A673 (cell line): ENCODE measurements around the gene PELI3. TPM values are rescaled to one million over a fixed set of nuclear protein-coding genes. Genes with fewer than 3 reads are reported as not detected.
A peak's percentile ranks its signal among the peaks of the same experiment; 100 is the strongest.

Experiments
- BruUV-seq: library from RNA; stranded (reverse); fragments of 400-500 nt; replicated peaks from 2 replicates; lab custom pipeline; 2021; lab: Mats Ljungman, UMichigan
- CTCF ChIA-PET: fragments of 300-600 bp; sonication (Branson Sonifier 250); formaldehyde crosslinking; loops from one replicate; lab custom pipeline; 2022; ENCODE audit warnings: antibody characterized with exemption; lab: Charles Lee
- POLR2A ChIA-PET: fragments of 300-600 bp; sonication (Branson Sonifier 250); formaldehyde crosslinking; loops from one replicate; lab custom pipeline; 2022; ENCODE audit warnings: antibody characterized with exemption; ENCODE audit not compliant: low non-redundant PET; lab: Charles Lee
- DNase-seq: peaks from one replicate; pipeline ENCODE4 v3.0.0-alpha.2; 2015; ENCODE audit warnings: low spot score
- H3K27ac ChIP-seq: fragments of 200-600 bp; sonication (generic); 2 replicates; pipeline ENCODE4 v1.5.1; 2016; ENCODE audit warnings: mixed run types, low read depth, mild to moderate bottlenecking, mixed read lengths, antibody characterized with exemption, low read length; ENCODE audit not compliant: poor library complexity, severe bottlenecking
- H3K27me3 ChIP-seq: fragments of 200-600 bp; sonication (generic); replicated peaks from 2 replicates; pipeline ENCODE4 v1.6.1; 2017; ENCODE audit warnings: mixed run types, low read depth, mild to moderate bottlenecking, mixed read lengths, antibody characterized with exemption, low read length; ENCODE audit not compliant: insufficient read depth, poor library complexity
- H3K36me3 ChIP-seq: fragments of 200-600 bp; sonication (generic); 2 replicates; pipeline ENCODE4 v1.6.1; 2016; ENCODE audit warnings: mixed run types, mild to moderate bottlenecking, mixed read lengths, antibody characterized with exemption, low read length; ENCODE audit not compliant: insufficient read depth, poor library complexity, severe bottlenecking
- H3K4me1 ChIP-seq: fragments of 200-600 bp; sonication (generic); 2 replicates; pipeline ENCODE4 v1.6.1; 2017; ENCODE audit warnings: mixed run types, mild to moderate bottlenecking, mixed read lengths, antibody characterized with exemption, low read length; ENCODE audit not compliant: insufficient read depth, poor library complexity, severe bottlenecking
- H3K4me3 ChIP-seq: fragments of 200-600 bp; sonication (generic); 2 replicates; pipeline ENCODE4 v1.5.1; 2016; ENCODE audit warnings: low read depth, mixed run types, mild to moderate bottlenecking, mixed read lengths, low read length; ENCODE audit not compliant: poor library complexity, severe bottlenecking
- H3K9me3 ChIP-seq: fragments of 200-600 bp; sonication (generic); 2 replicates; pipeline ENCODE4 v1.6.1; 2016; ENCODE audit warnings: mixed run types, low read depth, mild to moderate bottlenecking, mixed read lengths, antibody characterized with exemption, low read length; ENCODE audit not compliant: poor library complexity, severe bottlenecking
- EZH2 ChIP-seq: fragments of 200-600 bp; sonication (generic); IDR thresholded peaks from 2 replicates; pipeline ENCODE4 v1.6.1; 2017; ENCODE audit warnings: borderline replicate concordance, low read depth, mild to moderate bottlenecking, mixed read lengths, antibody characterized with exemption, low read length; ENCODE audit not compliant: poor library complexity, severe bottlenecking
- intact Hi-C: fragments of 100-400 bp; cut with micrococcal nuclease; formaldehyde crosslinking; loops from one replicate; pipeline ENCODE4 v1.10.0; 2022; ENCODE audit not compliant: unreplicated experiment
- total RNA-seq: library from RNA; stranded (reverse); gene quantifications from 2 replicates; pipeline ENCODE4 v1.2.3, GENCODE V29; 2021
- TF ChIP-seq, protein P1 (sequence below): fragments of 300-800, 200-600 bp; sonication (generic); conservative IDR thresholded peaks from 2 replicates; pipeline ENCODE4 v1.5.1; 2017; ENCODE audit warnings: low read depth, mild to moderate bottlenecking, antibody characterized with exemption, low read length, moderate library complexity, mixed read lengths

PELI3 gene
- total RNA-seq, 1 experiment from 2014 or later = 15.4 TPM

DNA sequence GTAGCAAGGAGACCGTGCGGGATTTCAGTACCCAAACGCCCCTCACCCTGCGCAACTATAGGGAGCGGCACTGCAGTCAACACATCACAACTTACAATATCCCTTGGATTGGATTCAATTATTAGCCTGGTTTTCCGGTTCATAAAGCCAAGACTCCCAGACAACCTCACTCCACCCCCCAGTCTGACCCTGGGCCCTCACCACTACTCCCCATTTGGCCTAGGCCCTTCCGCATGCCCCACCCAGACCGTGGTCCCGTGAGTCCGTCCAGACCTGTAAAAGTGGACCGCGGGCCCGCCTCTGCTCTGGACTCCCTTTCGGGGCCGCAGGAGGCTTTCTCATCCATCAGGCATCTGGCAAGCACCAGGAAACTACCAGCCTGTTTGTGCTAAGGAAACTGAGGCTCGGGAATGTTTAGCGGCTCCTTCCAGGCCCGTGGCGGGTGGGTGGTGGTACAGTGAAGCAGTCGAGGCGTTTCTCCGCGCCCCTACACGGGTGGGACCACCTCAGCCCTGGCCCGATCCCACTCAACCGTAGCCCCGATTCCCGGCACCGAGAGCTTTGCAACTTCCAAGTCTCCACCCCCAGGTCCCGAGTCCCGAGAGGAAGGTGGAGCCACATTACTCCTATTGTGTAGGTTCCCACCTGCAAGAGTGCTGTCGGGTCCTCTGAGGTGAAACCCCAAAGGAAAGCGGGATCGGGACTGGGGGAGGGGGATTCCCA, 12.8 kb downstream of the PELI3 start:
- peak overlapping the region; percentile 91 for H3K27ac ChIP-seq
- peaks cover 4% of the 10 kb centered on the region for H3K36me3 ChIP-seq
- TF ChIP-seq, protein P1, sequence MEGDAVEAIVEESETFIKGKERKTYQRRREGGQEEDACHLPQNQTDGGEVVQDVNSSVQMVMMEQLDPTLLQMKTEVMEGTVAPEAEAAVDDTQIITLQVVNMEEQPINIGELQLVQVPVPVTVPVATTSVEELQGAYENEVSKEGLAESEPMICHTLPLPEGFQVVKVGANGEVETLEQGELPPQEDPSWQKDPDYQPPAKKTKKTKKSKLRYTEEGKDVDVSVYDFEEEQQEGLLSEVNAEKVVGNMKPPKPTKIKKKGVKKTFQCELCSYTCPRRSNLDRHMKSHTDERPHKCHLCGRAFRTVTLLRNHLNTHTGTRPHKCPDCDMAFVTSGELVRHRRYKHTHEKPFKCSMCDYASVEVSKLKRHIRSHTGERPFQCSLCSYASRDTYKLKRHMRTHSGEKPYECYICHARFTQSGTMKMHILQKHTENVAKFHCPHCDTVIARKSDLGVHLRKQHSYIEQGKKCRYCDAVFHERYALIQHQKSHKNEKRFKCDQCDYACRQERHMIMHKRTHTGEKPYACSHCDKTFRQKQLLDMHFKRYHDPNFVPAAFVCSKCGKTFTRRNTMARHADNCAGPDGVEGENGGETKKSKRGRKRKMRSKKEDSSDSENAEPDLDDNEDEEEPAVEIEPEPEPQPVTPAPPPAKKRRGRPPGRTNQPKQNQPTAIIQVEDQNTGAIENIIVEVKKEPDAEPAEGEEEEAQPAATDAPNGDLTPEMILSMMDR = no peak
- TF ChIP-seq EZH2 = no peak
- peak overlapping the region; percentile 87 for H3K4me3 ChIP-seq
- intact Hi-C loops = loop anchor here (1.0 kb wide), 1 partner anchor 71 kb away; no protein-coding TSS in a partner anchor
- no peaks in the 10 kb centered on the region for H3K4me1 ChIP-seq
- BruUV-seq = TSS peak; percentile 78
- no peaks in the 10 kb centered on the region for H3K27me3 ChIP-seq
- POLR2A ChIA-PET = interaction anchor here (0.7 kb wide), 2 partner anchors 13 to 646 kb away, joined by 3 to 4 read pairs; partner anchors contain the start of gene PELI3
- CTCF ChIA-PET = interaction anchor here (0.7 to 1.5 kb wide), 10 partner anchors 13 to 199 kb away, joined by 3 to 12 read pairs (median 3); partner anchors contain the start of genes MRPL11 and PELI3
- no peaks in the 10 kb centered on the region for H3K9me3 ChIP-seq
- no peak for DNase-seq

DNA sequence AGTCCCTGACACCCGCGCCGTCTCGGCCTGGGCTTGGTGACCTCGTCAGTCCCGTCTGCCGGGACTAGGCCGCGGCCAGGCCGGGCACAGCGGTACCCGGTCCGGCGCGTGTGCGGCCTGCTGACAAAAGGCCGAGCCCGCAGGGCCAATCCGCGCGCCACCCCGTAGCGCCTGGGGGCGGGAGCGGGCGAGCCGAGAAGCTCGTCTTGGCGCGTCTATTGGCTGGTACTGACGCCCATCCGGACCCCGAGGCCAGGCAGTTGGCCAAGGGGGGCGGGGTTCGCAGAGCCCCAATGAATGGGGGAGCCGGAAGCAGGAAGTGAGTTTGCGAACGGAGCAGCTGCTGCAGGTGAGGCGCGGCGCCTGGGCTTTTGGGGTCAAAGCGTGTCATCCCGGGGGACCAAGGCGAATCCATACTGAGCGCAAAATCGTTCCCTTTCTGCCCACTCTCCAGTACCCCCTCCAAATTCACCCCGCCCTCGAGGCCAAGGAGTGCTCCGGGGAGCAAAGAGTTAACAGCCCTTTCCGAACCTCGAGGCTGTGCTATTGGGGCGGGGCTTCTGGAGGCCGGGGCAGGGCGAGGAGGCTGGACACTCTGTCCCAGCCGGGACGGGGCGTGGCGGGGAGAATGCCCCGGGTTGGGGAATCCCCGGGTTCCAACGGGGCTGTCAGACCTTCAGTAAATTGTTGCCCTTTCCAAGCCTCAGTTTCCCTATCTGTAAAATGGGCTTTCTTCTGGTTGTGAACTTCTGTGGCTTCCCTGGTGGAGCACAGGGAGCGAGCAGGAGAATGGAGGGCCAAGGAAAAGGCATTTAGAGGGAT, 13.6 kb downstream of the PELI3 start, which contains the start of gene DPP3:
Gene DPP3 (plus strand): TSS at position 318 of the 822 bp plus-strand sequence. CDS start 1,767 bp downstream, outside the sequence.
- no peak for TF ChIP-seq EZH2
- TF ChIP-seq, protein P1 = no peak
- Histone ChIP-seq H3K4me1 (no peaks in the 10 kb centered on the region), H3K9me3 (no peaks in the 10 kb centered on the region), H3K27ac (peak within 1 kb of the TSS; percentile 91), H3K27me3 (no peaks in the 10 kb centered on the region), H3K36me3 (peaks cover 4% of the 10 kb centered on the region), H3K4me3 (peak within 1 kb of the TSS; percentile 87)
- no TSS peak for BruUV-seq
- POLR2A ChIA-PET = interaction anchor here (0.7 kb wide), 1 partner anchor 14 kb away, joined by 4 read pairs; the partner anchor contains the start of gene PELI3
- intact Hi-C loops = no loop called here
- DNase-seq = peak; percentile 99
- CTCF ChIA-PET = interaction anchor here (0.6 to 1.4 kb wide), 6 partner anchors 11 to 198 kb away, joined by 3 to 5 read pairs (median 3); partner anchors contain the start of genes MRPL11 and PELI3

DNA sequence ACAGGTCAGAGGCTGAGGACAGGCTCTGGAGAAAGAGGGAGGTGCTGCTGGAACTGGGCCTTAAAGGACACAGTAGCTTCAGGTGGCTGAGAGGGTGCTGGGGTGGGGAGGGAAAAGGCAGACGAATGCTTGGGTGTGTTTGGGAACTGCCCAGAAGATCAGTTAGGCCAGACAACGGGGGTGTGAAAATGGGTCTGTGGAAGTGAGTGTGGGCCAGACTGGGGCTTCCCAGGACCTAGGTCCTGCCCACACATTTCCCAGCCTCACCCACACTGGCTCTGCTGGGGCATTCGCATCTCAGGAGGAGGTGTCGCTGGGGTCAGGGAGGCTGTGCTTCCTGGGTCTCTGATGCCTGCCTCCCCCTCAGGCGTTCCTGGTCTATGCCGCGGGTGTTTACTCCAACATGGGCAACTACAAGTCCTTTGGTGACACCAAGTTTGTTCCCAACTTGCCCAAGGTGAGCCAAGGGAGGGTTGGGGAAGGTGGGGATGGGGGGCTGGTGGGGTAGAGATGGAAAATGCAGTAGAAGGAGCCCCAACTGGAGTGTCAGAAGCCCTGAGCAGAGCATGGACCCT, 18.2 kb downstream of the PELI3 start:
- CTCF ChIA-PET = no interaction called here
- H3K27me3 ChIP-seq = no peaks in the 10 kb centered on the region
- intact Hi-C loops = no loop called here
- no peak for DNase-seq
- H3K27ac ChIP-seq = no peak overlapping the region
- POLR2A ChIA-PET = no interaction called here
- TF ChIP-seq, protein P1 = no peak
- TF ChIP-seq EZH2 = no peak
- BruUV-seq = no TSS peak
- no peak overlapping the region for H3K4me3 ChIP-seq
- H3K36me3 ChIP-seq = peaks cover 3% of the 10 kb centered on the region
- H3K9me3 ChIP-seq = no peaks in the 10 kb centered on the region
- no peaks in the 10 kb centered on the region for H3K4me1 ChIP-seq
